AG09319 (cell line): ENCODE measurements around the gene PGBD5.

Experiments
- DNase-seq: peaks from one replicate; pipeline ENCODE4 v3.0.0-alpha.2; 2010; ENCODE audit warnings: low read depth; ENCODE audit errors: extremely low read depth
- CTCF ChIP-seq: IDR thresholded peaks from 2 replicates; pipeline ENCODE4 v1.5.1; 2011; ENCODE audit warnings: low read depth, mild to moderate bottlenecking, inconsistent platforms, low read length, moderate library complexity

Gene PGBD5

GRCh38 chr1:230292689-230293389 lies 133.3 kb downstream of the PGBD5 start:
- DNase-seq, result no peak
- TF ChIP-seq CTCF, result no peak

GRCh38 chr1:230291731-230292620 lies 134.2 kb downstream of the PGBD5 start:
- no peak for DNase-seq
- no peak for TF ChIP-seq CTCF

- TF ChIP-seq CTCF, result no peak
- DNase-seq, result no peak
Measured at GRCh38 chr1:230289350-230289644, 136.8 kb downstream of the PGBD5 start.

- no peak for DNase-seq
- no peak for TF ChIP-seq CTCF
Measured at GRCh38 chr1:230288641-230289349, 137.3 kb downstream of the PGBD5 start.

DNA sequence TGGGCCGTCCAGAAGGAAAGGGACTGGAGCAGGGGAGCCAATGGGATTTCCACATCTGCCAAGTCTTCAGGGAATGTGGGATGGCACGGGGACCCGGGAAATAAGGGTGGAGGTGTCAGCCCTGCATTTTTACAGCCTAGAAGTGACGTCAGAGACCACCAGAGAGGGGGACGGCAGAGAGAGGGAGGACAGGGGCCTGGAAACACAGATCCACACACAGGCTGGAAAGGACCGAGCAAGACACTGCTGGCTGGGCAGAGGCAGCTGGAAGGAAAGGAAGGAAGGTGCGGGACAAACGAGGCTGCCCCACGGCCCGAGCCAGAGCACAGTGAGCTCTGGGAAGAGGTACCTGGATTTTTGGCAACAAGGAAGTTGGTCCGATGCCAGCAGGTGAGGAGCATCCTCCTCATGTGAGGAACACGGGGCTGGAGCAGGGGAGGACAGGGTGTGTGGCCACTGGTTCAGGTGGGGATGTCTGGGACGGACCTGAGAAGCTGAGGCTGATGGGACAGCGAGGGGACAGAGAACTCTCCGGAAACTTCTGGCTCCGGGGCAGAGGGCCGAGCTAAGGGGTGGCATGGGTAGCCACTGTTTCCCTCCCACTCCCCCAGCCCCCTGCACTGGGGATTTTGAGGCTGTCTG lies 138.3 kb downstream of the PGBD5 start:
- DNase-seq, result no peak
- TF ChIP-seq CTCF, result no peak

- no peak for DNase-seq
- TF ChIP-seq CTCF, result no peak
Measured at GRCh38 chr1:230286890-230287269, 139.3 kb downstream of the PGBD5 start.
